Umbilical cord (tissue), 2 donors: ENCODE data around the gene CBS. TPM values are rescaled to one million over a fixed set of nuclear protein-coding genes. Genes with fewer than 3 reads are reported as not detected.
"Not testable (repeated sequence)": the region's sequence is repeated elsewhere in the genome, so short reads cannot be mapped to it uniquely, and the experiment has no call there.

ENCODE experiments used
- DNase-seq: peaks from one replicate; pipeline ENCODE4 v3.0.0-alpha.2; 2015; ENCODE audit warnings: low spot score
- total RNA-seq: library from RNA; depleted of rRNA; stranded (reverse); fragments of >200 nt; gene quantifications from one replicate; pipeline ENCODE4 v1.2.3, GENCODE V29; 2014; ENCODE audit warnings: low replicate concordance; ENCODE audit not compliant: insufficient read depth

The CBS gene
- total RNA-seq, 1 donor from 2014 or later, result 4.8 TPM

- DNase-seq, result peak; percentile 18
These were observed 49.9 kb downstream of the CBS start for GRCh38 chr21:43025636-43026180.

GRCh38 chr21:43024439-43025136 lies 51.0 kb downstream of the CBS start:
- no peak for DNase-seq

- DNase-seq, result no peak
These were observed 52.5 kb downstream of the CBS start for GRCh38 chr21:43023175-43023574.

DNA sequence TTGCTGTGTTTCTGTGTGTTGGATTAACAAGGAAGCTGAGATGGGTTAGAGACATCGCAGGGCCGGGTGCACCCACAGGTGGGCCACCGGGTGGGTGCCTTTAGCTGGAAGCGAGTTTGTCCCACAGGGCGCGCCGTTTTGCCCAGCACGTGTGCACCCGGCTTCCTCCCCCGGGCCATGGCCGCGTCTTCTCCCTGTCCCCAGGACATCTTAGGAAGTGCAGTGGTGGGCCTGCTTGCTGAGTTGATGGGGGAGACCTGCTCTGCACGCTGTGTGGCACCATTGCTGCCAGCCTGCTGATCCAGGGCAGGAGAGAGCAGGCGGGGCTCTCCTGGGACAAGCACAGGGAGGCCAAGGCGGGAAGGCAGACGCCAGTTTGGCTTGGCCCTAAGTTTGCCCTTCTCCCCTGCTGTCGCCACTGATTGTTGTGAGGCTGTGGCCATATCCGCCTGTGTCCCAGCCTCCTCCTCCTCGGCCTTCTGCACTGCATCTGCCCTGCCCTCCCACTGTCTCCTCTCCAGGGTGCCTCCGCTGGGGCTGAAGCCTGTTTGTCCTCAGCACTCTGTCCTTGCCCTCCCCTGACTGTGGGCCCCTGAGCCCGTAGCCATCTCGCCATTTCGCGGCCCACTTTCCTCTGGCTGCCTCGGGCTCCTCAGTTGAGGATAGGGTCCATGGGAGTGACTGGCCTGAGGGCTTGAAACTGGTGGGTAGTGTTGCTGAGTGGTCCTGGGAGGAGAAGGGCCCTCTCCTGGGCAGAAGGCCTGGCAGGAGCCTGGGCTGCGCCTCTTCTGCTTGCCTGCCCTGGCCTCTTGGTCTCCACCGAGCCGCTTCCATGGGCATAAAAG lies 53.7 kb downstream of the CBS start:
- DNase-seq, result no peak

GRCh38 chr21:43021191-43021590 lies 54.4 kb downstream of the CBS start:
- DNase-seq, result no peak

DNA sequence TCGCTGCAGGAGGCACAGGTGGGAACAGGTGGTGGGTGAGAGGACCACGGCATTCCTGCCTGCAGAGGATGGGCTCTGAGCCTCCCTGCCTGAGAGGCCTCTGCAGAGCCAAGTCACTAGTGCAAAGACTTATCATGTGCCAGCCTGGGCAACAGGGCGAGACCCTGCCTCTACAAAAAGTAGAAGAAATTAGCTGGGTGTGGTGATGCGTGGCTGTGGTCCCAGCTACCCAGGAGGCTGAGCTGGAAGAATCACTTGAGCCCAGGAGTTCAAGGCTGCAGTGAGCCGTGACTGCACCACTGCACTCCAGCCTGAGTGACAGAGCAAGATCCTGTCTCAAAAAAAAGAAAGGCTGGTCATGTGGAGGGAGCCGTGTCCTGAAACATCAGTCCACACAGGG lies 54.9 kb downstream of the CBS start:
- DNase-seq, result no peak

DNA sequence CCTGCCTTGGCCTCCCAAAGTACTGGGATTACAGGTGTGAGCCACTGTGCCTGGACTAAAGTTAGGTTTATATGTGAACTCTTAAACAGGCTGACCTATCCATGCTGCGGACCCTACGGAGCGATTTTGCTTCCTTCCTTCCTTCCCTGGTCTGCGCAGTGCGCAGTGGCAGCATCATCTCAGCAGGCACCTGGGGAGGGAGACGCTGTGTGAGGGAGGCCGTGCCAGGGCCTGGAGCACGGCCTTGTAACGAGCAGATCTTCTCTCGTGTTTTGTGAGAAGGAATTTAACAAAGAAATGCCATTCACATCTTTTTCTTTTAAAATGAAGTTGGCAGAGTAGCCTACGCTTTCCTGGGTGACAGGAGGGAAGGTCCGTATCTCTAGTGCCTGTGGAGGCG lies 55.5 kb downstream of the CBS start:
- DNase-seq, result no peak

- DNase-seq, result no peak
These were observed 57.1 kb downstream of the CBS start for GRCh38 chr21:43018519-43018918.

- no peak for DNase-seq
These were observed 58.9 kb downstream of the CBS start for GRCh38 chr21:43016728-43017127.

DNA sequence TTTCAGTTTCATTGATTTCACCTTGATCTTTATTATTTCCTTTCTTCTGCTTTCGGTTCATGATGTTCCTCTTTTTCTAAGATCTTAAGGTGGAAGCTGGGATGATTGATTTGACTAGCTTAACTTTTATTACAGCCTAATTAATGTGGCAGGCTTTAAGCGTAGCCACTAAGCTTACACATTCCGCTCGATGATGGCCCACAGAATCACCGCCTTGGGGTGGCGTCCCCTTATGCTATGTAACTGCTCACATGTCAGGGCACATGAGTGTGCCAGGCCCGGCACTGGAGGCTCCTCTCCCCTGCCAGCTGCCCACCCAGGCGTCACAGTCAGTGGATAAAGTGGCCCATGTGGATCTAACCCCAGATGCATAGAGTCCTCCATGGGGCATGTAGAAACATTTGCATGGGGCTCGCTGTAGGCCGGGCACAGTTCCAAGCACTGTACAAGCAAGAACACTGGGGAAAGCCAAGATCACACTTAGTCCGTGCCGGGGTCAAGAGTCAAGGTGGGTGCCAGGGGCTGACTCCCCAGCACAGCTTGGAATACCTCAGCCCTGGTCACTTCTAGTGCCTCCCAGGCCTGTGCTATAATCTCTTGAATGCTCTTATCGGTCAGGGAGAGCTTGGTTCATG lies 59.6 kb downstream of the CBS start:
- DNase-seq, result no peak

GRCh38 chr21:43012596-43012995 lies 63.0 kb downstream of the CBS start:
- DNase-seq, result no peak

- DNase-seq, result no peak
These were observed 68.8 kb downstream of the CBS start for GRCh38 chr21:43006874-43007208.

GRCh38 chr21:43006051-43006873 lies 69.4 kb downstream of the CBS start:
- not testable (repeated sequence) for DNase-seq

DNA sequence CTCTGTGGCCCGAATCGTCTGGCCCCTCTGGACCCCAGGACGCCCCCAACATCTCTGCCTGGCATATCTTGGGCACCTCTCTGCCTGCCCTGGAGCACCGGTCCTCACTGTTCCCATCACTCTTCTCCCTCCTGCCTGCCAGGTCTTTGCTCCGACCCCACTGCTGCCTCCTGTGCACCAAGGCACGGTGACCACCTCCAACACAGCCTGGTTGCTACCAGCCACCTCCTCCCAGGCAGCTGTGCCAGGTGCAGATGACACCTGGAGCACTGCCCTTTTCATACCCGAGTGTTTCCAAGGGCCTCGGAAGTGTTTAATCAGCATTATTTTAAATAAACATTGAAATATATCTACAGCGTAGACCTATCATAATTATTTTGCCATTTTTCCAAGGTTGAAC lies 70.0 kb downstream of the CBS start:
- no peak for DNase-seq

DNA sequence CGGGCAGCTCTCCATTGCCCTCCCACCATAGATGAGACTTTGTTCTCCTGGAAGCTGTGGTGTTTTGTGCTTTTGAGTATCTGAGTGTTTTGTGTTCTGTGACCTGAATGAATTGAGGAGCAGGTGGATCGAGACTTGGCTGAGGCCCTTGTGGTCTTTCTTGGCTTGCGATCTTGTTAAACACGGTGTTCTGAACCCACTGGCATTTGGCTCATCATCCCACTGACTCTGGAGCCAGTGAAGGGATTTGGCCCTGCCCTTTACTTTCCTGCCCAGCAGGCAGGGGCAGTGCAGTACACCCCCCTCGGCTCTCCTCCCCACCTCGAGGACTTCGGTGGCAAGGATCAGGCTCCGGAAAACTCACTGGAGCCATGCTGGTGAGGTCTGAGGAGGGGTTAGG lies 70.7 kb downstream of the CBS start:
- no peak for DNase-seq

Other genes starting within 250 kb of the CBS start
- 18.5 TPM for gene WDR4, start 196.3 kb downstream of the CBS start, total RNA-seq
- 71.0 TPM for gene NDUFV3, start 182.5 kb downstream of the CBS start, total RNA-seq
- not detected for gene ERVH48-1, start 150.2 kb downstream of the CBS start, total RNA-seq
- gene PKNOX1, start 101.3 kb downstream of the CBS start, total RNA-seq, result 8.2 TPM
- 66.7 TPM for gene U2AF1, start 31.7 kb upstream of the CBS start, total RNA-seq
- gene CRYAA, start 93.2 kb upstream of the CBS start, total RNA-seq, result not detected